Pancreas (tissue), 10 donors: ENCODE results near the gene CADM3. TPM values are rescaled to one million over a fixed set of nuclear protein-coding genes. Genes with fewer than 3 reads are reported as not detected.

ENCODE experiments used
- ATAC-seq, 4 donors: fragments of 200-7000 bp; cut with Tn5 transposase; one replicate each; pipeline versions ENCODE4 v1.8.0 to v1.9.1; 2020; ENCODE audit warnings: mild to moderate bottlenecking in 4 of 4, moderate library complexity in 4 of 4
- DNase-seq, 6 donors: peaks; one replicate each; pipeline ENCODE4 v3.0.0-alpha.2; 2020
- FAIRE-seq: peaks from 2 replicates; lab custom pipeline; 2012; peaks lifted over from hg19 to GRCh38; lab: Jason Lieb, UNC
- H3K27ac ChIP-seq, 4 donors: fragments of 200-600 bp; sonication (generic); 1 replicate in 3 of 4; 2 replicates in 1 of 4; pipeline versions ENCODE4 v1.5.0 to v1.8.0; 2020
- H3K27me3 ChIP-seq, 4 donors: fragments of 200-600 bp; one replicate each; pipeline ENCODE4 v1.8.0; 2021
- H3K36me3 ChIP-seq, 3 donors: fragments of 200-600 bp; sonication (generic) in 1 of 3; one replicate each; pipeline versions ENCODE4 v1.5.0 to v1.8.0; 2020 to 2021
- H3K4me1 ChIP-seq, 3 donors: fragments of 200-600 bp; one replicate each; pipeline ENCODE4 v1.8.0; 2021
- H3K4me3 ChIP-seq, 4 donors: fragments of 200-600 bp; sonication (generic) in 2 of 4; one replicate each; pipeline versions ENCODE4 v1.5.0 to v1.8.0; 2020 to 2021
- H3K9me3 ChIP-seq, 4 donors: fragments of 200-600 bp; one replicate each; pipeline ENCODE4 v1.8.0; 2021
- CTCF ChIP-seq, 4 donors: fragments of 200-600 bp; sonication (generic) in 3 of 4; IDR thresholded peaks; one replicate each; pipeline versions ENCODE4 v1.5.0 to v1.8.0; 2021; ENCODE audit warnings: antibody characterized with exemption in 4 of 4
- WGBS, 2 donors: extraction: QIAGEN DNeasy Blood & Tissue Kit; methylation state at CpG; one replicate each; pipeline ENCODE4 v1.1.7; 2013; 5-methylcytosine and 5-hydroxymethylcytosine counted together
- intact Hi-C, 3 donors: fragments of 100-400 bp; cut with DNase I; formaldehyde crosslinking; loops; one replicate each; pipeline versions ENCODE4 v1.11.1 to v1.14.2; 2022
- polyA plus RNA-seq, 2 donors: library from polyadenylated mRNA; stranded (reverse); fragments of 200-250 nt; gene quantifications; one replicate each; pipeline ENCODE4 v1.2.3, GENCODE V29; 2013
- total RNA-seq, 6 donors: library from RNA; stranded (reverse); fragmentation: NEBNext Ultra II Directional in 4 of 6; extraction: Animal tissue kit (Norgen Biotek cat#: 25700) in 4 of 6; gene quantifications; one replicate each; pipeline versions ENCODE4 v1.2.1 to v1.2.4, GENCODE V29; 2021 to 2023
- donor health status: healthy with polysubstance abuse.
- donor health status: DM: no; HTN: no; CAD: no; lungs with moderate emphysema.
- donor health status: DM: no; HTN: no; CAD: no.
- donor health status: control.
- donor health status: control.
- donor health status: Bipolar disorder and iron deficiency.
- donor health status: DM: yes; HTN: yes; CAD: no.
- donor health status: DM: no; HTN: no; CAD: no.
- donor health status: DM: no; HTN: no; CAD: no.
- donor health status: DM: yes; HTN: yes; CAD: no.

The CADM3 gene
- total and polyA plus RNA-seq, 8 donors: 0.25 to 1.4 (median 0.75) TPM

GRCh38 chr1:159141584-159142390 lies 29.6 kb upstream of the CADM3 start:
- Histone ChIP-seq H3K36me3 (no peaks in the 10 kb centered on the region), H3K27ac (no peak overlapping the region), H3K4me3 (no peak overlapping the region), H3K9me3 (no peaks in the 10 kb centered on the region), H3K27me3 (no peaks in the 10 kb centered on the region), H3K4me1 (no peaks in the 10 kb centered on the region)
- ATAC-seq (no peak), DNase-seq (no peak), FAIRE-seq (no peak)
- TF ChIP-seq CTCF (IDR thresholded peaks at IDR 0.05): no peak
- intact Hi-C loops: no loop called here
- WGBS, 2 donors: 32 to 44% methylated on average over 18 of the region's 18 CpGs

GRCh38 chr1:159142391-159142663 lies 29.1 kb upstream of the CADM3 start:
- H3K4me1 ChIP-seq: no peaks in the 10 kb centered on the region
- H3K27ac ChIP-seq: no peak overlapping the region
- intact Hi-C loops: no loop called here
- H3K4me3 ChIP-seq: no peak overlapping the region
- no peak for TF ChIP-seq CTCF (IDR thresholded peaks at IDR 0.05)
- DNase-seq: no peak
- no peak for FAIRE-seq
- H3K27me3 ChIP-seq: no peaks in the 10 kb centered on the region
- 33 to 38% methylated on average over 2 of the region's 2 CpGs for WGBS, 2 donors
- ATAC-seq: no peak
- H3K36me3 ChIP-seq: no peaks in the 10 kb centered on the region
- no peaks in the 10 kb centered on the region for H3K9me3 ChIP-seq

- FAIRE-seq (no peak), DNase-seq (no peak), ATAC-seq (no peak)
- Histone ChIP-seq H3K27me3 (no peaks in the 10 kb centered on the region), H3K9me3 (no peaks in the 10 kb centered on the region), H3K4me3 (no peak overlapping the region), H3K36me3 (no peaks in the 10 kb centered on the region), H3K27ac (no peak overlapping the region), H3K4me1 (no peaks in the 10 kb centered on the region)
- TF ChIP-seq CTCF (IDR thresholded peaks at IDR 0.05): no peak
- intact Hi-C loops: no loop called here
- 40 to 45% methylated on average over 5 of the region's 5 CpGs for WGBS, 2 donors
Observed at GRCh38 chr1:159142726-159143510, 28.5 kb upstream of the CADM3 start.

GRCh38 chr1:159144571-159144970 lies 26.8 kb upstream of the CADM3 start:
- FAIRE-seq (no peak), ATAC-seq (no peak), DNase-seq (no peak)
- intact Hi-C loops: no loop called here
- 80 to 81% methylated on average over 3 of the region's 3 CpGs for WGBS, 2 donors
- no peak overlapping the region for H3K4me3 ChIP-seq
- TF ChIP-seq CTCF (IDR thresholded peaks at IDR 0.05): no peak
- no peaks in the 10 kb centered on the region for H3K27me3 ChIP-seq
- no peaks in the 10 kb centered on the region for H3K36me3 ChIP-seq
- H3K9me3 ChIP-seq: no peaks in the 10 kb centered on the region
- H3K27ac ChIP-seq: no peak overlapping the region
- no peaks in the 10 kb centered on the region for H3K4me1 ChIP-seq

GRCh38 chr1:159146980-159147379 lies 24.4 kb upstream of the CADM3 start:
- DNase-seq (no peak), FAIRE-seq (no peak), ATAC-seq (no peak)
- no peaks in the 10 kb centered on the region for H3K27me3 ChIP-seq
- no peak overlapping the region for H3K27ac ChIP-seq
- H3K36me3 ChIP-seq: no peaks in the 10 kb centered on the region
- intact Hi-C loops: no loop called here
- no peaks in the 10 kb centered on the region for H3K9me3 ChIP-seq
- no peaks in the 10 kb centered on the region for H3K4me1 ChIP-seq
- WGBS, 2 donors: 28 to 29% methylated on average over 3 of the region's 3 CpGs
- no peak overlapping the region for H3K4me3 ChIP-seq
- TF ChIP-seq CTCF (IDR thresholded peaks at IDR 0.05): no peak
